Kidney (tissue), 14 donors: ENCODE data around the gene BACH2. TPM values are rescaled to one million over a fixed set of nuclear protein-coding genes. Genes with fewer than 3 reads are reported as not detected.
"Not testable (repeated sequence)": the region's sequence is repeated elsewhere in the genome, so short reads cannot be mapped to it uniquely, and the experiment has no call there.

ENCODE experiments used
- DNase-seq, 5 donors: peaks; one replicate each; pipeline ENCODE4 v3.0.0-alpha.2; 2013 to 2020
- FAIRE-seq: peaks from 2 replicates; lab custom pipeline; 2012; peaks lifted over from hg19 to GRCh38; lab: Jason Lieb, UNC
- H3K27ac ChIP-seq, 2 donors: one replicate each; pipeline ENCODE4 v1.7.0; 2013; ENCODE audit warnings: low read depth in 2 of 2, low read length in 2 of 2, inconsistent platforms in 1 of 2
- H3K27me3 ChIP-seq: one replicate; pipeline ENCODE4 v1.7.1; 2013; ENCODE audit warnings: low read length, inconsistent platforms; ENCODE audit not compliant: control insufficient read depth, insufficient read depth
- H3K36me3 ChIP-seq, 3 donors: one replicate each; pipeline versions ENCODE4 v1.7.0 to v1.7.1; 2013; ENCODE audit warnings: low read length in 3 of 3, control low read depth in 1 of 3, inconsistent platforms in 1 of 3; ENCODE audit not compliant: insufficient read depth in 3 of 3, control insufficient read depth in 2 of 3
- H3K4me1 ChIP-seq, 3 donors: one replicate each; pipeline versions ENCODE4 v1.7.0 to v1.7.1; 2013; ENCODE audit warnings: low read length in 3 of 3, inconsistent platforms in 1 of 3, low read depth in 1 of 3; ENCODE audit not compliant: control insufficient read depth in 2 of 3, insufficient read depth in 2 of 3
- H3K4me3 ChIP-seq, 3 donors: one replicate each; pipeline versions ENCODE4 v1.7.0 to v1.8.1; 2013; ENCODE audit warnings: low read length in 3 of 3, control low read depth in 1 of 3, inconsistent platforms in 1 of 3
- H3K9ac ChIP-seq, 3 donors: one replicate each; pipeline versions ENCODE4 v1.7.0 to v1.7.1; 2013; ENCODE audit warnings: low read length in 3 of 3, control low read depth in 1 of 3, inconsistent platforms in 1 of 3
- H3K9me3 ChIP-seq, 3 donors: one replicate each; pipeline versions ENCODE4 v1.7.0 to v1.7.1; 2013; ENCODE audit warnings: low read length in 3 of 3, control low read depth in 1 of 3, inconsistent platforms in 1 of 3; ENCODE audit not compliant: control insufficient read depth in 2 of 3, insufficient read depth in 1 of 3
- intact Hi-C: fragments of 100-400 bp; cut with DNase I; formaldehyde crosslinking; loops from one replicate; pipeline ENCODE4 v1.11.1; 2022
- polyA plus RNA-seq: library from polyadenylated mRNA; stranded (reverse); fragments of 350-450 nt; fragmentation: Illumina TruSeq; extraction: RNeasy Lipid Tissue Mini Kit (QIAGEN cat#74804); gene quantifications from one replicate; pipeline ENCODE4 v1.2.3, GENCODE V29; 2014; ENCODE audit warnings: low read depth, low replicate concordance; ENCODE audit not compliant: insufficient read depth
- total RNA-seq: library from RNA; stranded (reverse); fragmentation: NEBNext Ultra II Directional; extraction: Animal tissue kit (Norgen Biotek cat#: 25700); gene quantifications from one replicate; pipeline ENCODE4 v1.2.1, GENCODE V29; 2021
- TF ChIP-seq, protein P1 (sequence below): IDR thresholded peaks from 3 replicates; pipeline ENCODE4 v1.5.1; 2012; ENCODE audit warnings: mild to moderate bottlenecking, moderate library complexity, borderline replicate concordance; ENCODE audit not compliant: insufficient read depth; ENCODE audit errors: extremely low read depth
- donor health status: control.
- donor health status: control.
- donor health status: control.
- donor health status: control.
- donor health status: control.
- donor health status: DM: yes; HTN: yes; CAD: no.
- donor health status: Normal renal cell carcinoma (clear cell type).

The BACH2 gene
- total and polyA plus RNA-seq, 2 donors from 2014 or later, result 0.32 to 6.9 TPM

DNA sequence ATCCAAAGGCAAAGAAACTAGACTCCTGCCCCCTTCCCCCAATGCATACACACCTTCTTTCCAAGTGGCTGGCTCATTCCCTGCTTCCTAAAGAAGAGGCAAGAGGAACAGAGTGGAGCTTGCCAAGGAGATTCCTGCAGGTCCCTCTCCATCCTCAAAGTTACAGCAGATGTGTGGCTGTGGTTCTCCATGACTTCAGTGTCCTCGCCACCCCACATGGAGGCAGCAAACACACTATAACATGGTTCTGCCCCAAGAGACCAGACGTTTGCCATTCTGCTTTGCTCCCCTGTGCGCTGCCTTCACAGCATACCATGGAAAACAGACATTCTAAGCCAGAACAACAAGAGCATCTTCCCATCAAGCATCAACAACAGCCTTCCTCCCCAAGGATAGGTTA lies 84.4 kb downstream of the BACH2 start:
- TF ChIP-seq, protein P1, sequence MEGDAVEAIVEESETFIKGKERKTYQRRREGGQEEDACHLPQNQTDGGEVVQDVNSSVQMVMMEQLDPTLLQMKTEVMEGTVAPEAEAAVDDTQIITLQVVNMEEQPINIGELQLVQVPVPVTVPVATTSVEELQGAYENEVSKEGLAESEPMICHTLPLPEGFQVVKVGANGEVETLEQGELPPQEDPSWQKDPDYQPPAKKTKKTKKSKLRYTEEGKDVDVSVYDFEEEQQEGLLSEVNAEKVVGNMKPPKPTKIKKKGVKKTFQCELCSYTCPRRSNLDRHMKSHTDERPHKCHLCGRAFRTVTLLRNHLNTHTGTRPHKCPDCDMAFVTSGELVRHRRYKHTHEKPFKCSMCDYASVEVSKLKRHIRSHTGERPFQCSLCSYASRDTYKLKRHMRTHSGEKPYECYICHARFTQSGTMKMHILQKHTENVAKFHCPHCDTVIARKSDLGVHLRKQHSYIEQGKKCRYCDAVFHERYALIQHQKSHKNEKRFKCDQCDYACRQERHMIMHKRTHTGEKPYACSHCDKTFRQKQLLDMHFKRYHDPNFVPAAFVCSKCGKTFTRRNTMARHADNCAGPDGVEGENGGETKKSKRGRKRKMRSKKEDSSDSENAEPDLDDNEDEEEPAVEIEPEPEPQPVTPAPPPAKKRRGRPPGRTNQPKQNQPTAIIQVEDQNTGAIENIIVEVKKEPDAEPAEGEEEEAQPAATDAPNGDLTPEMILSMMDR, result no peak
- intact Hi-C loops, result no loop called here
- no peak for FAIRE-seq
- Histone ChIP-seq H3K36me3 (no peaks in the 10 kb centered on the region), H3K27me3 (no peaks in the 10 kb centered on the region), H3K27ac (no peak overlapping the region), H3K4me1 (peaks cover 13 to 24% (median 15%) of the 10 kb centered on the region in 3 donors), H3K4me3 (no peak overlapping the region), H3K9me3 (no peaks in the 10 kb centered on the region), H3K9ac (no peak overlapping the region)
- DNase-seq, result no peak

DNA sequence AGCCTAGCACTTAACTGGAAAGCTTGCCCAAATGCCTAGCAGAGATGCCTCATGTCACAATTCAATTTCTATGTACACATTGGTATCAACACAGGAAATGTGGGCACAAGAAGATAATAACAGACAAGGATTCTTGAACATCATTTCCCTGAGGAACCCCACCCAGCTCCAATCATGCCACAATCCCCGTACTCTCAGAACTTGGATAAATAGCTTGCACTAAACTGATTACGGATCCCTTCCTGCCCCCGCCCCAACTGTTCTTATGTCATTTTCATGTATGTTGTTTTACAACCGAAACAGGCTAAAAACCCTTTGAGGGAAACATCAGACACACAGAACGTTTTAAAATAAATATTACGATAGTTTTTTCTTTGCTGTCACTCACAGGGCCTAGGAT lies 87.1 kb downstream of the BACH2 start:
- intact Hi-C loops, result no loop called here
- FAIRE-seq (no peak), DNase-seq (no peak)
- H3K27ac ChIP-seq, result no peak overlapping the region
- TF ChIP-seq, protein P1, result no peak
- H3K9ac ChIP-seq, result no peak overlapping the region
- no peaks in the 10 kb centered on the region for H3K36me3 ChIP-seq
- no peak overlapping the region for H3K4me3 ChIP-seq
- no peaks in the 10 kb centered on the region for H3K9me3 ChIP-seq
- no peaks in the 10 kb centered on the region for H3K27me3 ChIP-seq
- H3K4me1 ChIP-seq, result peaks cover 0 to 3% (median 0%) of the 10 kb centered on the region in 3 donors

DNA sequence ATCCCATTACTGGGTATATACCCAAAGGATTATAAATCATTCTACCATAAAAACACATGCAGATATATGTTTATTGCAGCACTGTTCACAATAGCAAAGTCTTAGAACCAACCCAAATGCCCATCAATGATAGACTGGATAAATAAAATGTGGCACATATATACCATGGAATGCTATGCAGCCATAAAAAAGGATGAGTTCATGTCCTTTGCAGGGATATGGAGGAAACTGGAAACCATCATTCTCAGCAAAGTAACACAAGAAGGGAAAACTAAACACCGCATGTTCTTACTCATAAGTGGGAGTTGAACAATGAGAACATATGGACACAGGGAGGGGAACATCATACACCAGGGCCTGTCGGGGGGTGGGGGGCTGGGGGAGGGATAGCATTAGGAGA lies 88.0 kb downstream of the BACH2 start:
- H3K36me3 ChIP-seq, H3K4me1 ChIP-seq, H3K9me3 ChIP-seq, H3K27ac ChIP-seq, H3K4me3 ChIP-seq, H3K27me3 ChIP-seq, H3K9ac ChIP-seq, FAIRE-seq, DNase-seq, intact Hi-C loops: not testable (repeated sequence)

DNA sequence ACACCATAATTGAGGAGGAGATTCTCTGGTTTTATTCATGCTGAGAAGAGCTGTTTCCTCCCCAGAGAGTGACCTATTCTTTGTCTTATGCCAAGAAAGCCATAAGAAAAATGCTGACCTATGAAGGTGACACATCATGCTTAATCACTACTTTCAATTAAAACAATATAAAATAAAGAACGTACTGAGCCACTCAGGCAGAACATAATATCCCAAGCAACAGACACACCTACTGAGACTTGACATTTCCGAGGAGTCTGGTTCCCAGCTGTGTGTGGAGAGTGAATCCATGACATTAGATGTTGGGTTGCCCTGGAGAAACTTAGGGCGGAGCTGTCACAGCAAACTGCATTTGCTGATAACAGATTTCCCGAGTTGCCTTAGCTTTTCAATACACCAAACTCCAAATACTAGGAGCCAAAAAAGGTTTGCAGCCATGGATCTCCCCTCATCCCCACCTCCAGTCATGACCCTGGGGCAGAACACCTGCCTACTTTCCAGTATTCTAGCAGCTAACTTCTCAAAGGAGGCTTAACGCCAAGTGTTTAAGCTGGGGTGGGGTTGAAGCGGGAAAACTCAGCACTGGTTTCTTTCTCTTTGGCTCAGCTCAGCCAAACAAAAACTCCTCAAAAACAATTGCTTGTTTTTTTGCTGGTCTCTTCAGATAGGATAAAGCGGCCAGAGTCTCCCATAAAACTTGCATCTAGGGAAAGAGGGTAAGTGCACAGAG lies 92.2 kb downstream of the BACH2 start:
- H3K4me3 ChIP-seq, result no peak overlapping the region
- no peaks in the 10 kb centered on the region for H3K36me3 ChIP-seq
- no peak for FAIRE-seq
- no peaks in the 10 kb centered on the region for H3K4me1 ChIP-seq
- TF ChIP-seq, protein P1, result no peak
- H3K27me3 ChIP-seq, result no peaks in the 10 kb centered on the region
- H3K27ac ChIP-seq, result no peak overlapping the region
- H3K9me3 ChIP-seq, result no peaks in the 10 kb centered on the region
- intact Hi-C loops, result no loop called here
- no peak for DNase-seq
- H3K9ac ChIP-seq, result no peak overlapping the region
